HG03432 (cell line): ENCODE results near the gene ECHS1.
"Not testable (repeated sequence)": the region's sequence is repeated elsewhere in the genome, so short reads cannot be mapped to it uniquely, and the experiment has no call there.

ENCODE experiments used
- ATAC-seq: cut with Tn5 transposase; IDR thresholded peaks from one replicate; pipeline ENCODE4 v1.9.1; 2021; ENCODE audit warnings: mild to moderate bottlenecking, moderate library complexity; ENCODE audit not compliant: unreplicated experiment

The ECHS1 gene

DNA sequence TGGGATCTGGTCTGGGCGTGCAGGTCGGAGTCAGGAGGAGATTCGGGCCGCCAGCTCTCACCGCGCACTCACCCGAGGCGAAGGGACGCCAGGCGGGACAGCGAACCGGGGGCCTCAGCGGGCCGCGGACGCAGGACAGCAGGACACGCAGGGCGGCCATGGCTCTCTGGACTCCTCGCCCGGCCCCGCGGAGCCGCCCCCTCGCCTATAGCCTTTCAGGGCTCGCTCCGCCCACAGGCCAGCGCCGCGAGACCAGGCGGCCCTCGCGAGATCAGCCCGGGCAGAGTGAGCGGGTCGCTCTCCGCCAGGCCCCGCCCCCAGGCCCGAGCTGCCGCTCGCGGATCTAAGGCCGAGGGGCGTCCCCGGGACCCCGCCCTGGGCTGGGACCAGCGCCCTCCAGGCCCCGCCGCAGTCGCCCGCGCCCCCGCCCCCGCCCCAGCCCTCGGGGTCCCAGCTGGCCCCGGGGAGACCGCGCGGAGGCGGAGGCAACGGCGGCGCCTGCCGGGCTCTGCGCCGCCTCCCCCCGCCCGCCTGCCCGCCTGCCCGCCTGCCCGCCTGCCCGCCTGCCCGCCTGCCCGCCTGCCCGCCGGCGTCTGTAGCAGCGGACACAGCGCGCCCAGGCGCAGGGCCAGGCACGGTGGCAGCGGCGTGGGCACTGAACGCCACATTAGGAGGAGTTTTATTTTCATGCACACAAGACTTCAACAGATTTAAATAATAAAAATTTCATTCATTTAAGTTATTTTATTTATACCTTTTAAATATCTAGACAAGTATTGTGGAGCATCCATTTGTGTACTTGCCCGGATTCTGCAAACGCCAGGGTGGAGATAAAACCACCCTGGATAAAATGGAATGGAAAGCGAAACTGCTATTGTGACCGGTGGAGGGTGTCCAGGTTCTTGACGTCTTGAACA is at the start of gene ECHS1:
TSS of gene ECHS1 (minus strand) at position 181 of the 917 bp plus-strand sequence. CDS start at position 160, 21 bp downstream.
- ATAC-seq = peak; percentile 93

DNA sequence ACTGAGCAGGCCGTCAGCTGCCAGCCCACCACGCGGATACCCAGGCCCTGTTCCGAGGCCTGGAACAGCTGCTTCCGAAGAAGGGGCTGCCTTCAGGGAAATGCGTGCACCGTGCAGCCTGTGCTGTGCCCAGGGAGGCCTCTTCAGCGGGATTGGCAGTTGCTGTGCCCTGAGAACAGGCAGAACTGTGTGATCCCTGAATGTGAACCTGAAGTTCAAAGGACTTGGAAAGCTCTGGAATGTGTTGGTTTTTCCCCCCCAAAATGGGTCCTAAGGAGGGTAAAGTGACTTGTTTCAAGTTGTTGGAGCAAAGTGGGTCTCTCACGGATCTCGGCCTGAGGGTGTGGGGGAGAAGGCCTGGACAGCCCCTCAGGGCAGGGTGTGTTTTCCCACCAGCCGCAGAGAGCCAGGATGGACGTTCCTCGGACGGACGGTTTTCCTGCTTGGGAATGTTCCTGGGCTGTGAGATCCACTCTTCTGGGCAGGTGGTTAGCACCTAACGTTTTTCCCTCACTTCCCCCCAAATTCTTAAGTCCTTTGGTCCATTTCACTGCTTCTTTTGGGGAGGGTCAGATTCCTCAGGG is 49.2 kb upstream of the ECHS1 start:
- ATAC-seq = no peak

DNA sequence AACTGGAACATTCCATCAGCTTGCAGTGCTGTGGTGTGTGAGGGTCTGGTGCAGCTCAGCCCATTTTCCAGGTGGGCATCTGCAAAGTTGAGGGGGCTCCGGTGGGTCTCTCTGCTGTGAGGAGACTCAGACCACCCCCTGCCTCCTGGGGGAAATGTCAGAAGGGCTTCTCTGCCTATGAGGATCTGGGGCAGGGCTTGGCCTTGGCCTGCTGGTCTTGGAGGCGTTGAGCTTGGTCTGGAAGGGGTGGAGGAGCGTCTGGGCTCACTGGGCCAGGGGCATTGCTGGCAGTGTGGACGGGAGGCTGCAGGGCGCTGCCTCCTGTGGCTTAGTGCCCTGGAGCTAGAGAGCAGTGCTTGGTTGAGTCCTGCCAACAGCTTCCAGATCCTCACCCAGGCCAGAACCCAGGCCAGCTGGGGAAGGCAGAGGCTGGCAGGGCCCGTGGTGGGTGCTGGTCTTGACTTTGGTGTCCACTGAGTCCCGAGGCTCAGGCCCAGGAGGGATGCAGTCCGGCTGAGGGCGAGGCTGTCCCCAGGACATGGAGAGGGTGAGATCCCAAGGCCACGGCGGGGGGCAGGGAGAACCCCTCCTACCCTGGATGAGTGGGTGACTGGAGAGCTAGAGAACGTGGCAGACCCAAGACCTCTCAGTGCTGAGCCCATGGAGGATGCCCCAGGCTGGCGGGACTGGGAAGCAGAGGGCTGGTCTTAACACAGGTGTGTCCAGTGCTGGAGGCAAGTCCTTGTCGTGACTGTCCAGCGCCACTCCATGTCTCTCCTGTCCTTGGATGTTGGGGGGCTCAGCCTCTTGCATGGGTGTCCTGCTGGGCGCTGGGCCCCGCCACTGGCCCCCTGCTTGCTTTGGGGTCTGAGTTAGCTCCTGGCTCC is 48.4 kb upstream of the ECHS1 start:
- no peak for ATAC-seq

DNA sequence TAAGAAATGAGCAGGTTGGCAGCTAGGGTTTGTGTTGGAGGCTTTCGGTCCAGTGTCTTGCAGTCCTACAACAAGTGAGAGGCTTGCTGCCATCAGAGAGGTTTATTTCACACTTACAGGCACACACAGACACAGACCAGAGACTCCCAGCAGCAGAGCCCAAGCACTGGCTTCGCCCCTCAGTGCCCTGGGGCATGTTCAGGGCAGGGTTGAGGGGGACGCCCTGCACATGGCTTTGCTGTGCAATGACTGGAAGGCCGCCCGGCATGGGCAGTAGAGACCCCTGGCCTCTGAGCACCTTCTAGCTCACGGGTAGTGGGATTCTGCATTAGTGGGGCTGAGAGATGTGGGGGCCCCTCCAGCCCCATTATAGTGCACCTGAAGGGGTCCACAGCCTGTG is 47.4 kb upstream of the ECHS1 start:
- no peak for ATAC-seq

- ATAC-seq = no peak
These were observed 46.9 kb upstream of the ECHS1 start for GRCh38 chr10:133420028-133420427.

DNA sequence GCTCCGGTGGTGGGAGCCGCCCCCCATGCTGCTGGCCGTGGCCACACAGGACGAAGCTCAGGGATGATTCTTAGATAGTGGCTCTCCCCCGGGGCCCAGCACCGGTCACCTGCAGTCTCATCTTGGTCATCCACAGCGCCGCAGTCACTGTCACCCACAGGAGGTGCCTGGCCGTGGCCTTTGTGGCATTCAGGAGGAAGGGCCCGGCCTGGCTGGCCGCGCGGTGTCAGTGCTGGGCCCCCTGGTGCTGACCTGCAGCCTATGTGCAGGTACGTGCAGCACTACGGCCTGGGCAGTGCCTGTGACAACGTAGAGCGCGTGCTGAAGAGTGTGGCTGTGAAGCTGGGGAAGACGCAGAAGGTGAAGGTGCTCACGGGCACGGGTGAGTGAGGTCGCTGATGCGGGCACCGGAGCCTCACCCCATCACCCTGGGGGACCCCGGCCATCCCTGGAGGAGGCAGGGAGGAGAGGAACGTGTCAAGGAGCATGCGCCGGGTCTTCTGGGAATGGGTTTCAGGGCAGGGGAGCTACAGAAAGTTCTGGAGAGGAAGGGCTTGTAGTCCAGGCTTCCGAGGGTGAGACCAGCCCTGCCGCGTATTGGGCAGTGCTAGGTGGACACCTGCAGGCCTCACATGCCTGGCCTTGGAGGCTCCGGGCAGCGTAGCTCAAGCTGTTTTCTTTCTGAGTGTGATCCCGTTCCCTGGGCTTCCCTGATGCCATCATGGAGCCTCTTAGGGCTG is 46.2 kb upstream of the ECHS1 start:
- no peak for ATAC-seq

GRCh38 chr10:133418289-133418993 is 45.3 kb upstream of the ECHS1 start:
- no peak for ATAC-seq

DNA sequence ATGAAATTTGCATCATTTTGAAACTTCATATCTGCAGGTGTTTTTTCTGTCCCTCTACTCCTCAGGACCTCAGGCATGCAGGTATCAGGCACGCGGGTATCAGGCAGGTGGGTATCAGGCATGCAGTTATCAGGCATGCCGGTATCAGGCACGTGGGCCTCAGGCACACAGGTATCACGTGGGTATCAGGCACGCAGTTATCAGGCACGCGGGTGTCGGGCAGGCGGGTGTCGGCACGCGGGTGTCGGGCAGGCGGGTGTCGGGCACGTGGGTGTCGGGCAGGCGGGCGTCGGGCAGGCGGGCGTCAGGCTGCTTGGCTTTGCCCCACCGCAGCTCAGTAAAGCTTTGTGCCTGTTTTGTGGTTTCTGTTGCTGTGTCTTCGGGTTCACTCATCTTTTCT is 42.6 kb upstream of the ECHS1 start:
- no peak for ATAC-seq

GRCh38 chr10:133414401-133414800 is 41.2 kb upstream of the ECHS1 start:
- not testable (repeated sequence) for ATAC-seq

DNA sequence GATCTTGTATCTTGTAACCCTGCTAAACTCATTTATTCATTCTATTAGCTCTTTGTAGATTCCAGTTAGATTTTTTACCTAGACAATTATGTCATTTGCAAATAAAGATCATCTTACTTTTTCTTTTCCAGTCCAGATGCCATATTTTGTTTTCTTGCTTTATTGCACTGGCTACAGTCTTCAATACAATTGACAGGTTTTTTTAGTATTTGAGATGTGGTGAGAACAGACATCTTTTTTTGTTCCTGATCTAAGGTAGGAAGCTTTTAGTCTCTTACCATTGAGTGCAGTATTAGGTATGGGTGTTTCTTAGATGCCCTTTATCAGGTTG is 39.2 kb upstream of the ECHS1 start:
- ATAC-seq = no peak

DNA sequence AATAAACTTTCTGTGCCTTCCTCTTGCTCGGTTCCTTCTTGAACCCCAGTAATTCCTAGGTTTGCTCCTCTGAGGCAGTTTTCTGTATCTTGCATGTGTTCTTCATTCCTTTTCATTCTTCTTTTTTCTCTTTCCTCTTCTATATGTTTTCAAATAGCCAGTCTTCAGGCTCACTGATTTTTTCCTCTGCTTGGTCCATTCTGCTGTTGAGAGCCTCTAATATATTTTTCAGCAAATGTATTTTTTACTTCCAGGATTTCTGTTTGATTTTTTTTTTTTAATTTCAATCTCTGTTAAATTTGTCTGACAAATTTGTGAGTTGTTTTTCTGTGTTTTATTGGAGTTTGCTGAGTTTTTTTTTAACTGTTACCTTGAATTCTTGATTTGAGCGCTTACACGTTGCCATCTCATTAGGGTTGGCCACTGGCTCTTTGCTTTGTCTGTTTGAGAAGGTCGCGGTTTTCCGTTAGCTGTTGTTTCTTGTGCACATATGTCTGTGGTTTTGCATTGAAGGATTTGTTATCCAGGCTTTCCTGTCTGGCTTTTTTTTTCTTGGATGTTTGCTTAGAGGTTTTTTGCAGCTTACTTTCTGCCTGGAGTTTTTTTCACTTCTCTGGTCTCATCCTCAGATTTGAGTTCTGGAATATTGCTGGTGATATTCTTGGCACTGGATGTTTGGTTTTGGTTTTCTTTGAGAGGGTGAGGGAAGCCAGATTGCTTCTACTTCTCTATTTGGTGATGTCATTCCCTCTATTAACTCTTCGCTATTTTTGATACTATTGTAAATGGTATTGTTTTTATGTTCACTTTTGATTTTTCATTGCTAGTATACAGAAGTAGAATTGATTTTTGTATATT is 38.6 kb upstream of the ECHS1 start:
- ATAC-seq = no peak

- ATAC-seq = peak; percentile 62
These were observed 32.8 kb upstream of the ECHS1 start for GRCh38 chr10:133405844-133406527.

GRCh38 chr10:133405272-133405671 is 32.1 kb upstream of the ECHS1 start:
- ATAC-seq = no peak

DNA sequence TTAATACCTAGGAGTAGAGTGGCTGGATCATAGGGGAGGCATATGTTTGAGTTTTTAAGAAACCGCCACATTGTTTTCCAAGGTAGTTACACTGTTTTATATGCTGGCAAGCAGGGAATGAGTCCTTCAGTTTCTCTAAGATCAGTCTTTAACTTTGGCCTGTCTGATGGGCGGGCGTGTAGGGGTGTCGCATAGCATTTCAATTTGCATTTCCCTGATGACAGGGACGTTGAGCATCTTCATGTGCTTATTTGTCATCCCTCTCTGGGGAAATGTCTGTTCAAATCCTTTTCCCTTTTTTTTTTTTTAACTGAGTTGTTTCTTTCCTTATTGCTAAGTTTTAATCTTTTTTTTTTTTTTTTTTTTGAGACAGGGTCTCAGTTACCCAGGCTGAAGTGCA is 30.6 kb upstream of the ECHS1 start:
- no peak for ATAC-seq

DNA sequence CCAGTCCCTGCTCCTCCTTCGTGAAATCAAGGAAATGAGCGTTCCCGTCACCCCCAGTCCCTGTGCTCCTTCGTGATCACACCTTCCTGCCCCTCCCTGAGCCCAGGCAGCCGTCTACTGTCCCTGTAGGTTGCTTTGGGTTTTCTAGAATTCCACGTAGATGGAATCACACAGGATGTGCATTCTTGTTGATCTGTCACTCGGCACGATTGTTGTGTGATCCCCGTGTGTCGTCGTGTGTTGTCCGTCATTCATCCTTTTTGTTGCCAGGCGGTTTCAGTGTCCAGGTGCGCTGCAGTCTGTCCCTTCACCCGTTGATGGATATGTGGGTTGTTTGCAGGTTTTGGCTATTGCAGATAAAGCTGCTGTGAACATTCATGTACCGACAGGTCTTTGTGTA is 30.2 kb upstream of the ECHS1 start:
- ATAC-seq = no peak

DNA sequence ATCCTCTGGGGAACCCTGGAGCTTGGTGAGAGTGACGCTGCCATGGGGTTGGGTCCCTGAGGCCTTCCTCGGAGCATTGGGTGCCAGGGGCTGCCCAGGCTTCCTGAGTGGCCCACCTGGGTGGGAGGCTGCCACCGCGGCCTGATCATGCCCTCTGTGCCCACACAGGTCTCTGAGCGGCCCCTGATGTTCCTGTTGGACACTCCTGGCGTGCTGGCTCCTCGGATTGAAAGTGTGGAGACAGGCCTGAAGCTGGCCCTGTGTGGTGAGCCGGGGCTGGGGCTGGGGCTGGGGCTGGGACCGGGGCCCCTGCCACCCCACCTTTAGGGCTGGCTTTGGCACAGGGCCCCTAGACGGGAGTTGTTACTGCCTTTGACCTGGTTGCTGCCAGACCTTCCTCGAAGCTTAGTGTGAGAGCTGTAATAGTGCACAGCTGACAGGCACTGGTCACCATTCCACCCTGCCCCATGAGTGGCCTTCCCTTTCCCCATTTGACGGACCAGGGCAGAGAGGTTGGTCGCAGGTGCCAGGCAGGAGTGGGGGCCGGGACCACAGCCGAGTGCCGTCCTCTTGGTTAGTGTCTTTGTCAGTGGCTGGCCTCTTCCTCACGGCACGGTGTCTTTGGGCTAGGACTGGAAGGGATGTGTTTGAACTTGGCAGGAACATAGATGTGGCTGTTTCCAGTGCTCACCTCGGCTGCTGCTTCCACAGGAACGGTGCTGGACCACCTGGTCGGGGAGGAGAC is 29.0 kb upstream of the ECHS1 start:
- ATAC-seq = no peak

DNA sequence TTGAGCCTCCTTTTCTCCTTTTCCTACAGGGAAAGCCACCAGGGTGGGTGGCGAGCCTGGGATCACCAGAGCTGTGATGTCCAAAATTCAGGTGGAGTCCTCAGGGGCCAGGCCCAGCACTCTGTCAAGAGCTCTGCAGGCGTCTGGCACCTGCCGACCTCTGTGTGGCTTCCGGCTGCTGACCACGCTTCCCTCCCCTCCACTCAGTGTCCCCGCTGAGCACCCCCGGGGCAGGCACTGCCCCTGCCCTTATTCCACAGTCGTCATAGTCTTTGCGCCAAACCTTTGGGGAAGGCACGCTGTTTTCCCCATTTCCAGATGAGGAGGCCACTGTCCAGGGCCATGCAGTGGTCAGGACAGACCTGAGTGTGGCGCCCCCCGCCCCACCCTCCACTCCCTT is 28.3 kb upstream of the ECHS1 start:
- ATAC-seq = peak; percentile 11
